H9 (cell line): ENCODE measurements around the gene INHBB. TPM values are rescaled to one million over a fixed set of nuclear protein-coding genes. Genes with fewer than 3 reads are reported as not detected.
"Not testable (repeated sequence)": the region's sequence is repeated elsewhere in the genome, so short reads cannot be mapped to it uniquely, and the experiment has no call there.

Source experiments
- DNase-seq: peaks from one replicate; pipeline ENCODE4 v3.0.0-alpha.2; 2017
- H2AFZ ChIP-seq: one replicate; pipeline ENCODE4 v1.6.1; 2013; ENCODE audit warnings: mild to moderate bottlenecking, low read length, control low read depth, moderate library complexity
- H2AK5ac ChIP-seq: 2 replicates; pipeline ENCODE4 v1.6.1; 2013; ENCODE audit warnings: low read length, control low read depth, mixed read lengths; ENCODE audit not compliant: insufficient read length
- H2BK120ac ChIP-seq: one replicate; pipeline ENCODE4 v1.6.1; 2013; ENCODE audit warnings: low read depth, mild to moderate bottlenecking, low read length, control low read depth, inconsistent platforms; ENCODE audit not compliant: poor library complexity, severe bottlenecking
- H2BK12ac ChIP-seq: 2 replicates; pipeline ENCODE4 v1.6.1; 2013; ENCODE audit warnings: low read length, control low read depth, mixed read lengths, low read depth; ENCODE audit not compliant: insufficient read length
- H2BK15ac ChIP-seq: 2 replicates; pipeline ENCODE4 v1.6.1; 2013; ENCODE audit warnings: low read depth, low read length, control low read depth
- H2BK20ac ChIP-seq: one replicate; pipeline ENCODE4 v1.6.1; 2013; ENCODE audit warnings: low read depth, mild to moderate bottlenecking, low read length, control low read depth, inconsistent platforms; ENCODE audit not compliant: poor library complexity, severe bottlenecking
- H2BK5ac ChIP-seq: 2 replicates; pipeline ENCODE4 v1.6.1; 2013; ENCODE audit warnings: low read length, control low read depth, mixed read lengths; ENCODE audit not compliant: insufficient read length
- H3K14ac ChIP-seq: 2 replicates; pipeline ENCODE4 v1.6.1; 2013; ENCODE audit warnings: low read length, control low read depth; ENCODE audit not compliant: insufficient read depth
- H3K18ac ChIP-seq: 2 replicates; pipeline ENCODE4 v1.6.1; 2013; ENCODE audit warnings: low read depth, mild to moderate bottlenecking, mixed read lengths, low read length, control low read depth; ENCODE audit not compliant: insufficient read length
- H3K23ac ChIP-seq: 2 replicates; pipeline ENCODE4 v1.6.1; 2013; ENCODE audit warnings: low read length, control low read depth, mixed read lengths, low read depth; ENCODE audit not compliant: insufficient read length
- H3K23me2 ChIP-seq: 2 replicates; pipeline ENCODE4 v1.6.1; 2013; ENCODE audit warnings: low read depth, mild to moderate bottlenecking, mixed read lengths, low read length, control low read depth; ENCODE audit not compliant: insufficient read length, poor library complexity, severe bottlenecking
- H3K27ac ChIP-seq: 2 replicates; pipeline ENCODE4 v1.5.1; 2013; ENCODE audit warnings: low read length, control low read depth, mixed read lengths, low read depth; ENCODE audit not compliant: insufficient read length
- H3K27me3 ChIP-seq: 2 replicates; pipeline ENCODE4 v1.6.1; 2013; ENCODE audit warnings: low read length, control low read depth, inconsistent platforms; ENCODE audit not compliant: insufficient read depth
- H3K4ac ChIP-seq: 2 replicates; pipeline ENCODE4 v1.6.1; 2013; ENCODE audit warnings: low read depth, mild to moderate bottlenecking, control low read depth, inconsistent platforms, low read length, moderate library complexity
- H3K4me1 ChIP-seq: 2 replicates; pipeline ENCODE4 v1.6.1; 2013; ENCODE audit warnings: low read length, control low read depth, inconsistent platforms; ENCODE audit not compliant: insufficient read depth
- H3K4me2 ChIP-seq: 2 replicates; pipeline ENCODE4 v1.6.1; 2013; ENCODE audit warnings: low read length, control low read depth, mixed read lengths; ENCODE audit not compliant: insufficient read length, insufficient read depth
- H3K56ac ChIP-seq: 2 replicates; pipeline ENCODE4 v1.6.1; 2013; ENCODE audit warnings: low read depth, mild to moderate bottlenecking, mixed read lengths, low read length, control low read depth; ENCODE audit not compliant: insufficient read length
- H3K79me1 ChIP-seq: 2 replicates; pipeline ENCODE4 v1.6.1; 2013; ENCODE audit warnings: low read depth, mild to moderate bottlenecking, moderate library complexity, low read length, control low read depth, inconsistent platforms; ENCODE audit not compliant: insufficient read depth, poor library complexity, severe bottlenecking
- H3K79me2 ChIP-seq: 2 replicates; pipeline ENCODE4 v1.6.1; 2013; ENCODE audit warnings: low read length, control low read depth, inconsistent platforms; ENCODE audit not compliant: insufficient read depth
- H3K9ac ChIP-seq: 2 replicates; pipeline ENCODE4 v1.6.1; 2013; ENCODE audit warnings: low read length, control low read depth, mixed read lengths; ENCODE audit not compliant: insufficient read length; ENCODE audit errors: extremely low read depth
- H3K9me3 ChIP-seq: one replicate; pipeline ENCODE4 v1.6.1; 2013; ENCODE audit warnings: low read depth, low read length, inconsistent platforms; ENCODE audit not compliant: control insufficient read depth
- H3T11ph ChIP-seq: one replicate; pipeline ENCODE4 v1.6.1; 2013; ENCODE audit warnings: mild to moderate bottlenecking, low read length, control low read depth, inconsistent platforms
- H4K20me1 ChIP-seq: one replicate; pipeline ENCODE4 v1.6.1; 2013; ENCODE audit not compliant: control insufficient read depth, insufficient read length, insufficient read depth
- H4K5ac ChIP-seq: 2 replicates; pipeline ENCODE4 v1.6.1; 2013; ENCODE audit warnings: low read depth, mild to moderate bottlenecking, mixed read lengths, low read length, control low read depth; ENCODE audit not compliant: insufficient read length
- H4K8ac ChIP-seq: replicated peaks from 2 replicates; pipeline ENCODE4 v1.6.1; 2013; ENCODE audit warnings: low read length, control low read depth, mixed read lengths, low read depth; ENCODE audit not compliant: insufficient read length
- H4K91ac ChIP-seq: 2 replicates; pipeline ENCODE4 v1.6.1; 2013; ENCODE audit warnings: low read depth, mild to moderate bottlenecking, moderate library complexity, mixed read lengths, low read length, control low read depth; ENCODE audit not compliant: insufficient read length
- H3K27ac Mint-ChIP-seq, 3 experiments: 2 replicates in 2 of 3; 3 replicates in 1 of 3; pipeline ENCODE4 v1.8.0; 2020 to 2021; ENCODE audit warnings: mixed read lengths in 3 of 3, mild to moderate bottlenecking in 1 of 3, moderate library complexity in 1 of 3
- H3K27me3 Mint-ChIP-seq: 2 replicates; pipeline ENCODE4 v1.8.0; 2021; ENCODE audit warnings: low read depth, mild to moderate bottlenecking, moderate library complexity, mixed read lengths
- H3K36me3 Mint-ChIP-seq, 3 experiments: 2 replicates in 2 of 3; 3 replicates in 1 of 3; pipeline ENCODE4 v1.8.0; 2020 to 2021; ENCODE audit warnings: low read depth in 3 of 3, mixed read lengths in 3 of 3; ENCODE audit not compliant: insufficient read depth in 1 of 3
- H3K4me1 Mint-ChIP-seq, 2 experiments: 2 replicates each; pipeline ENCODE4 v1.8.0; 2020; ENCODE audit warnings: mixed read lengths in 2 of 2
- H3K4me3 Mint-ChIP-seq, 2 experiments: 2 replicates in 1 of 2; 3 replicates in 1 of 2; pipeline ENCODE4 v1.8.0; 2020 to 2021; ENCODE audit warnings: mild to moderate bottlenecking in 2 of 2, mixed read lengths in 2 of 2, moderate library complexity in 1 of 2
- H3K9me3 Mint-ChIP-seq, 2 experiments: 2 replicates in 1 of 2; 3 replicates in 1 of 2; pipeline ENCODE4 v1.8.0; 2020; ENCODE audit warnings: mild to moderate bottlenecking in 2 of 2, mixed read lengths in 2 of 2, moderate library complexity in 1 of 2
- CTCF ChIP-seq: fragments of 200-600 bp; sonication (generic); conservative IDR thresholded peaks from 3 replicates; pipeline ENCODE4 v1.8.0; 2021; ENCODE audit warnings: antibody characterized with exemption, mild to moderate bottlenecking
- WGBS: extraction: QIAGEN DNeasy Blood & Tissue Kit; methylation state at CpG from one replicate; pipeline ENCODE4 v1.1.7; 2013; ENCODE audit warnings: missing lambda C conversion rate, low lambda C conversion rate, mixed read lengths; ENCODE audit not compliant: insufficient read length; ENCODE audit errors: extremely low coverage; 5-methylcytosine and 5-hydroxymethylcytosine counted together
- total RNA-seq: library from RNA; stranded (reverse); gene quantifications from 2 replicates; pipeline ENCODE4 v1.2.1, GENCODE V29; 2021

Gene INHBB
- total RNA-seq, 1 experiment from 2014 or later: 0.13 TPM

- H3K79me2 ChIP-seq: no peaks in the 10 kb centered on the region
- Mint-ChIP-seq H3K27me3 (peaks cover 46% of the 10 kb centered on the region), H3K9me3 (no peaks in the 10 kb centered on the region; a peak in 1 of 5 replicates), H3K4me1 (peaks cover 6 to 13% of the 10 kb centered on the region in 2 experiments), H3K27ac (peak overlapping the region in 1 of 3 experiments; percentile 78; a peak in 2 of 7 replicates), H3K36me3 (no peaks in the 10 kb centered on the region), H3K4me3 (no peak overlapping the region)
- H4K91ac ChIP-seq: no peak overlapping the region
- H3K27me3 ChIP-seq: no peaks in the 10 kb centered on the region
- no peak overlapping the region for H3K56ac ChIP-seq
- H3K9ac ChIP-seq: no peak overlapping the region
- H2AFZ ChIP-seq: no peak overlapping the region
- H3K14ac ChIP-seq: no peak overlapping the region
- H2BK20ac ChIP-seq: no peak overlapping the region
- H4K5ac ChIP-seq: no peak overlapping the region
- no peak overlapping the region for H2AK5ac ChIP-seq
- no peaks in the 10 kb centered on the region for H4K20me1 ChIP-seq
- DNase-seq: no peak
- H3T11ph ChIP-seq: no peak overlapping the region
- H3K4me2 ChIP-seq: no peak overlapping the region
- no peaks in the 10 kb centered on the region for H3K23me2 ChIP-seq
- no peaks in the 10 kb centered on the region for H3K79me1 ChIP-seq
- no peak overlapping the region for H3K27ac ChIP-seq
- no peak overlapping the region for H2BK12ac ChIP-seq
- no peaks in the 10 kb centered on the region for H3K4me1 ChIP-seq
- no peak overlapping the region for H4K8ac ChIP-seq
- no peaks in the 10 kb centered on the region for H3K9me3 ChIP-seq
- H3K23ac ChIP-seq: no peak overlapping the region
- H3K18ac ChIP-seq: no peak overlapping the region
- no peak overlapping the region for H3K4ac ChIP-seq
- TF ChIP-seq CTCF: no peak
- H2BK5ac ChIP-seq: no peak overlapping the region
- no CpG with 5 or more reads among the region's 11 CpGs for WGBS
- no peak overlapping the region for H2BK120ac ChIP-seq
- H2BK15ac ChIP-seq: no peak overlapping the region
Measured at GRCh38 chr2:120390381-120391055, 44.6 kb downstream of the INHBB start.

- H3K79me2 ChIP-seq, H3K18ac ChIP-seq, H3K4me1 ChIP-seq, H4K20me1 ChIP-seq, DNase-seq, H3K23me2 ChIP-seq, H3K9ac ChIP-seq, H2AK5ac ChIP-seq, H4K5ac ChIP-seq, H2BK120ac ChIP-seq, H3K36me3 Mint-ChIP-seq, H3K4me2 ChIP-seq, H2AFZ ChIP-seq, H2BK15ac ChIP-seq, H3K79me1 ChIP-seq, H2BK20ac ChIP-seq, H3K56ac ChIP-seq, H3K14ac ChIP-seq, H3K27ac Mint-ChIP-seq, H4K91ac ChIP-seq, H3K4ac ChIP-seq, H3K9me3 ChIP-seq, H2BK12ac ChIP-seq, H3T11ph ChIP-seq, H3K27ac ChIP-seq, H3K23ac ChIP-seq, H2BK5ac ChIP-seq, H3K27me3 ChIP-seq, H3K4me3 Mint-ChIP-seq, H4K8ac ChIP-seq, H3K9me3 Mint-ChIP-seq: not testable (repeated sequence)
- no CpG with 5 or more reads among the region's 2 CpGs for WGBS
- peaks cover 47% of the 10 kb centered on the region for H3K27me3 Mint-ChIP-seq
- peaks cover 8 to 10% of the 10 kb centered on the region in 2 experiments for H3K4me1 Mint-ChIP-seq
Measured at GRCh38 chr2:120391382-120391781, 45.4 kb downstream of the INHBB start.
